ENCODE results near the gene ERN1.

- TF ChIP-seq CTCF (IDR thresholded peaks at IDR 0.05; ENCODE audit: low read length): no peak
- no peak for TF ChIP-seq EZH2 (optimal IDR thresholded peaks at IDR 0.05; ENCODE audit: low read depth, low read length)
These were observed 23.8 kb upstream of the ERN1 start for GRCh38 chr17:64153565-64154312.
